OCI-M1 (cell line): ENCODE data around the gene INHBC.
"Not testable (repeated sequence)": the region's sequence is repeated elsewhere in the genome, so short reads cannot be mapped to it uniquely, and the experiment has no call there.

Experiments used
- DNase-seq: peaks from one replicate; lab custom pipeline; 2025; lab: John Stamatoyannopoulos, UW

Gene INHBC

GRCh38 chr12:57429473-57430111, 5.0 kb upstream of the INHBC start:
- peak; percentile 72 for DNase-seq

DNA sequence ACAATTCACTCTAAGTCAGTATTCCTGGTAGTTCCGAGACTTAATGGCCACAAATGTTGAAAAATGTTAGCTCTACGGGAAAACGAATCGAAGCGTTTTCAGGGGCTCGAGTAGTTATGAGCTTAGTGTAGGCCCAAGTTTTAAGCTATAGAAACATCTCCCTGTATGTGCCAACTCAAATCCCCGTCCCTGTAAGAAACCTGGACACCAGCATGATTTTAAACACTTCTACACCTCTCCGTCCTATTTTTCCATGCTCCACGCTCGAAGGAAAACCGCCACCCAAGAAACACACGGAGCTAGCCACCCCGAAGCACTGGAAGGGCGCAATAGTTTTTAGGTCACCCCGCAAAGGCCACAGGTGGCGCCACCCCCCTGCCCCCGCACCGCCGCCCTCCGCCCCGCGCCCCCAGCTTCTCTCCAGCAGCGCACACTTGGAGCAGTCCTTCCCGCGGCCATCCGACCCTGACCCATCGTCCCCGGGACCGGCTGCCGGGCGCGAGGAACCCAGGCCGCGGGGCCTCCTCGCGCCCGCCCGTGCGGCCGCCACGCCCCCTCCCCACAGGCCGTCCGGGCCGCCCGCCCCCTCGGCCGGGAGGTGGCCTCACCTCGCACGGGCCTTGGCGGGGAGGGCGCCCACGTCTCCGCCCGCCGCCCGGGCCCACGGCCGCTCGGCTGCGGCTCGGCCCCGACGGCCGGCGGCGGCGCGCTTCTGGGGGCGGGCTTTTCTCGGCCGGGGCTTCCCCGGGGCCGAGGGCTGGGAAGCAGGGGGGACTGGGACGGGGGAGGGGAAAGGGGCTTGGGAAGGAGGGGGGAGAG, 4.3 kb upstream of the INHBC start:
- DNase-seq = peak; percentile 81

GRCh38 chr12:57430931-57431566, 3.5 kb upstream of the INHBC start, which contains the start of gene R3HDM2:
Gene R3HDM2 (minus strand): TSS chr12:57431043. CDS start chr12:57310428, 120,615 bp downstream.
- DNase-seq = peak; percentile 97

DNA sequence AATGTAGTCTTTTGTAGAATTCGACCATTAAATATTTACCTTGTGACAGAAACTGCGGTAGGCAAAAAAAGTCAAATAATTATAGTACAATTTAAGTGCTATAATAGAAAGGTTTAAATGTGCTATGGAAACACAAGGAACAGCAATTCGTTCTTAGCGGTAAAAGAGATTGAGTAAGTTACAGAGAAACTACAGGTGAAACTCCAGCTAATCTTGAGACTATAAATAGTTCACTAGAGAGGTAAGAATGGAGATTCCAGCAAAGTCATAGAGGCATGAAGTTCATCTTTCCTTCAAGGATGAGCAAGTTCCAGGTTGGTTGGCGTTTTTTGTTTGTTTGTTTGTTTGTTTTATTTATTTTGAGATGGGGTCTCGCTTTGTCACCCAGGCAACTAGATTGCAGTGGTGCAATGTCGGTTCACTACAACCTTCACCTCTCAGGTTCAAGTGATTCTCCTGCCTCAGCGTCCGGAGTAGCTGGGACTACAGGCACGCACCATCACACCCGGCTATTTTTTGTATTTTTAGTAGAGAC, 2.9 kb upstream of the INHBC start:
- no peak for DNase-seq

- DNase-seq = no peak
These were observed 1.2 kb upstream of the INHBC start for GRCh38 chr12:57433370-57433769.

- DNase-seq = no peak
These were observed 709 bp downstream of the INHBC start for GRCh38 chr12:57435293-57435692.

GRCh38 chr12:57438400-57438799, 3.8 kb downstream of the INHBC start:
- no peak for DNase-seq

GRCh38 chr12:57439762-57440266, 5.2 kb downstream of the INHBC start:
- DNase-seq = no peak

DNA sequence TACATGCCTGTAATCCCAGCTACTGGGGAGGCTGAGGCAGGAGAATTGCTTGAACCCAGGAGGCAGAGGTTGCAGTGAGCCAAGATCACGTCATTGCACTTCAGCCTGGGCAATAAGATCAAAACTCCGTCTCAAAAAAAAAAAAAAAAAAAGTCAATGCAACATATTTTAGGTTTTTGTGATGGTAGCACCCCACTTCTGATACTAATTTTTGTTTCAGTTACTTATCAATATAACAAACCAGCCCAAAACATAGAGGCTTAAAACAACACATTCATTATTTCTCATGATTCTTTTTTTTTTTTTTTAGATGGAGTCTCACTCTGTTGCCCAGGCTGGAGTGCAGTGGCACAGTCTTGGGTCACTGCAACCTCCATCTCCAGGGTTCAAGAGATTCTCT, 6.8 kb downstream of the INHBC start:
- not testable (repeated sequence) for DNase-seq

- peak; percentile 75 for DNase-seq
These were observed 7.4 kb downstream of the INHBC start for GRCh38 chr12:57441846-57442427.

- peak; percentile 22 for DNase-seq
These were observed 9.8 kb downstream of the INHBC start for GRCh38 chr12:57444337-57444736.

DNA sequence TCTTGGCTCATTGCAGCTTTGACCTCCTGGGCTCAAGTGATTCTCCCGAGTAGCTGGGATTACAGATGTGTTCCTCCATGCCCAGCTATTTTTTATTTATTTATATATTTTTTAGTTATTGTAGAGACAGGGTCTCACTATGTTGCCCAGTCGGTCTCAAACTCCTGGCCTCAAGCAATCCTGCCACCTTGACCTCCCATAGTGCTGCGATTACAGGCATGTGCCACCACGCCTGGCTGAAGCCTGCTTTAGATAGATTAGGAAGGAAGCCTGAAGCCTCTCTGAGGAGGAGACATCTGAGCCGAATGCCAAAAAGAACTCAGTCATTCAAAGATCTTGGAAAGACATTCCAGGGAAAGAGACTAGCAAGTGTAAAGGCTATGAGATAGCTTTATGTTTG, 10.2 kb downstream of the INHBC start:
- no peak for DNase-seq

GRCh38 chr12:57446292-57446960, 11.8 kb downstream of the INHBC start:
- no peak for DNase-seq

GRCh38 chr12:57448669-57449068, 14.1 kb downstream of the INHBC start:
- DNase-seq = no peak

DNA sequence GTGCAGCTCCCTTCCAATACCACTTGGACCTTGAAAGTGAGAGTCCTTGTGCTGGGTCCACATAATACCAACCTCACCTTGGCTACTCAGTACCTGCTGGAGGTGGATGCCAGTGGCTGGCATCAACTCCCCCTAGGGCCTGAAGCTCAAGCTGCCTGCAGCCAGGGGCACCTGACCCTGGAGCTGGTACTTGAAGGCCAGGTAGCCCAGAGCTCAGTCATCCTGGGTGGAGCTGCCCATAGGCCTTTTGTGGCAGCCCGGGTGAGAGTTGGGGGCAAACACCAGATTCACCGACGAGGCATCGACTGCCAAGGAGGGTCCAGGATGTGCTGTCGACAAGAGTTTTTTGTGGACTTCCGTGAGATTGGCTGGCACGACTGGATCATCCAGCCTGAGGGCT, 14.8 kb downstream of the INHBC start:
- no peak for DNase-seq

GRCh38 chr12:57450057-57450456, 15.5 kb downstream of the INHBC start:
- DNase-seq = no peak

GRCh38 chr12:57451233-57451778, 16.7 kb downstream of the INHBC start:
- DNase-seq = no peak

DNA sequence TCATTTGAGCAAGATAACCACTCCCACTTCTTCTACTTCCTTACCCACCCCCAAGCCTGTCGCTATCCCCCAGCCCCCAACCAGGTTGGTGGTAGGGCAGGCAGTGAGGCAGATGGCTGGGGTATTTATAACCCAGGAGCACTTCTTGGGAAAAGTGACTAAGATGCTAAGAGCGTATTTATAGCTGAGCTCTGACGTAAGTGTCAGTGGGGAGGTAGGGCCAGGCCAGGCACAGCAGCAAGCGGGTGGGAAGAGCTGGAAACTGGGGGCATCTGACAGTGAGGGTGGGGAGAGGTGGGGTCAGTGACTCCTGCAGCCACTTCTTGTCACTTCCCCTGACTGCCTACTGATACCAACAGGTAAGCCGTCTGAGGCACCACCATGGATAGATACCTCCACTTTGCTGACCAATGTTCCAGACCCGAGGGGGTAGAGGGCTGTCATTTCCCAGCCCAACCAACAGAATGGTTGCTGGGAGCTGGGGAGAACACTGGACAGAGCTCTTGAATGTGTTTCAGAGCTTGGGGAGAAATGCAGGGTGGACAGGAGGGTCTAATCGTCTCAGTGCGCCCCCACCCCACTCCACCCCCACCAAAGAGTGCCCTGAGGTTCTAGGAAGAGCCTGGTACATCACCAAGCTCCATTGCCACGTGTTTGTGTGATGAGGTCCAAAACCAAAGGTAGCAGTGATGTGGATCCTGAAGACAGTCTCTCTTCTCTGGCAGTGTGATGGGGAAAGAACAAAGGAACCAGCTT, 17.8 kb downstream of the INHBC start:
- peak; percentile 84 for DNase-seq

DNA sequence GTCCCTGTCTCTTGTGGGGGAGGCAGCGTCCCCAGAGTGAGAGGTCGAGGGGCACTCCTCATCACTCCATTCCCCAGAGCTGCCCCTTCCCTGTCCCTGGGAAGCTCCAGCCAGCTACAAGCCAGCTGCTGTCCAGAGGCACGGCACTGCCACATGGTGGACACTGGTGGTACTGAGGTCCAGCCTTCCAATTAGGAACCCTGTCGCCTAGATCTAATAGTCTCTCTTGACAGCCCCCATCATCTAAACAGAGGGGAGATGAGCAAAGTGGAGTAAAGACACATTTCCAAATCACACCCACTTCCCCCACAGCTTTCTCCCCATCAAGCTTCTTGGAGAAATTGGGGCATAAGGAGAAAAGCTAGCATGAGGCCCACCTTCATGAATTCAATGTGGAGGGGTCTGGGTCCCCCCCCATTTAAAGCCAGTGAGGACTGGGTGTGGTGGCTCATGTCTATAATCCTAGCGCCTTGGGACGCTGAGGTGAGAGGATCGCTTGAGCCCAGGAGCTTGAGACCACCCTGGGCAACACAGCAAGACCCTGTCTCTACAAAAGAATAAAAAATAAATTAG, 18.4 kb downstream of the INHBC start:
- DNase-seq = peak; percentile 92

DNA sequence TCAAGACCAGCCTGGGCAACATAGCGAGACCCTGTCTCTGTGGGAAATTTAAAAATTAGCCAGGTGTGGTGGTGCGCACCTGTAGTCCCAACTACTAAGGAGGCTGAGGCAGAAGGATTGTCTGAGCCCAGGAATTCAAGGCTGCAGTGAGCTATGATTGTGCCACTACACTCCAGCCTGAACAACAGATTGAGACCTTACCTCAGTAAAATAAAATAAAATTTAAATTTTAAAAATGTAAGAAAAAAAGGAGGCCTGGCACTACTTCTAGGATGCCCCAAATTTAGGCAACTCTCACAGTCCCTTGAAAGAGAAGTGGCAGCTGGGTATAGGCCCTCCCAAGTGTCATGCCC, 19.6 kb downstream of the INHBC start:
- no peak for DNase-seq
